ENCODE measurements around the gene ZNF683.
"Not testable (repeated sequence)": the region's sequence is repeated elsewhere in the genome, so short reads cannot be mapped to it uniquely, and the experiment has no call there.

Gene ZNF683

GRCh38 chr1:26387447-26387846, 14.9 kb upstream of the ZNF683 start:
- Histone ChIP-seq H3K9me2 (replicated peaks; ENCODE audit: insufficient read depth, low read length) (no peaks in the 10 kb centered on the region), H3K4me3 (ENCODE audit: insufficient read depth, low read length, poor library complexity, severe bottlenecking) (no peak overlapping the region), H3K36me3 (ENCODE audit: low read length) (no peaks in the 10 kb centered on the region), H3K9me3 (ENCODE audit: insufficient read depth, low read length) (no peaks in the 10 kb centered on the region), H3K27ac (ENCODE audit: low read depth, low read length) (no peak overlapping the region), H3K4me2 (ENCODE audit: low read depth, low read length, poor library complexity, severe bottlenecking) (no peak overlapping the region), H3K9ac (ENCODE audit: low read length) (no peak overlapping the region), H3F3A (ENCODE audit: insufficient read depth) (no peaks in the 10 kb centered on the region), H2AFZ (ENCODE audit: low read depth, low read length, severe bottlenecking) (no peak overlapping the region), H4K20me1 (ENCODE audit: low read depth, low read length) (no peaks in the 10 kb centered on the region), H3K27me3 (ENCODE audit: low read length) (no peaks in the 10 kb centered on the region), H3K79me2 (ENCODE audit: insufficient read depth, low read length) (no peaks in the 10 kb centered on the region)
- TF ChIP-seq CTCF (IDR thresholded peaks at IDR 0.05; ENCODE audit: insufficient read depth, low read length, poor library complexity, severe bottlenecking) (no peak), EZH2phosphoT487 (conservative IDR thresholded peaks at IDR 0.05; ENCODE audit: low read length) (no peak)

DNA sequence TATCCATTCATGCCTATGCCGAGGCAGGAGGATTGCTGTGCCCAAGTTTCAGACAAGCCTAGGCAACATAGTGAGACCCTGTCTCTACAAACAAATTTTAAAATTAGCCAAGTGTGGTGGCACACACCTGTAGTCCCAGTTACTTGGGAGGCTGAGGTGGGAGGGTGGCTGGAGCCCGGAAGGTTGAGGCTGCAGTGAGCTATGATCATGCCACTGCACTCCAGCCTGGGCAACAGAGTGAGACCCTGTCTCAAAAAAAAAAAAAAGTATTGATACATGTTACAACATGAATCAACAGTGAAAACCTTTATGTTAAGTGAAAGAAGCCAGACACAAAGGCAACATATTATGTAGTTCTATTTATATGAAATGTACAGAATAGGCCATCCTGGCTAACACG, 12.5 kb upstream of the ZNF683 start:
- not testable (repeated sequence) for H3K9me2 ChIP-seq (replicated peaks; ENCODE audit: insufficient read depth, low read length); H3F3A ChIP-seq (ENCODE audit: insufficient read depth); H4K20me1 ChIP-seq (ENCODE audit: low read depth, low read length); H3K9ac ChIP-seq (ENCODE audit: low read length); H3K4me2 ChIP-seq (ENCODE audit: low read depth, low read length, poor library complexity, severe bottlenecking); H3K27me3 ChIP-seq (ENCODE audit: low read length); H3K27ac ChIP-seq (ENCODE audit: low read depth, low read length); H3K9me3 ChIP-seq (ENCODE audit: insufficient read depth, low read length); H3K36me3 ChIP-seq (ENCODE audit: low read length); H3K79me2 ChIP-seq (ENCODE audit: insufficient read depth, low read length); H2AFZ ChIP-seq (ENCODE audit: low read depth, low read length, severe bottlenecking); H3K4me3 ChIP-seq (ENCODE audit: insufficient read depth, low read length, poor library complexity, severe bottlenecking)

DNA sequence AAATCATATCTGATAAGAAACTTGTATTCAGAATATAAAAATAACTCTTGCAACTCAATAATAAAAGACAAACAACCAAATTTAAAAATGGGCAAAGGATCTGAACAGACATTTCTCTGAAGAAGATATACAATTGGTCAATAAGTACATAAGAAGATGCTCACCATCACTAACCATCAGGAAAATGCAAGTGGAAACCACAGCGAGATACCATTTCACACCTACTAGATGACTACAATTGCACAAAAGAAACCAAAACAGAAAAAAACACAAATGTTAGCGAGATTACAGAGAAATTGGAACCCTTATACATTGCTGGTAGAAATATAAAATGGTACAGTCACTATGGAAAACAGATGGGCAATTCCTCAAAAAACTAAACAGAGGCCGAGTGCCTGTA, 11.5 kb upstream of the ZNF683 start:
- Histone ChIP-seq H3K4me3 (ENCODE audit: insufficient read depth, low read length, poor library complexity, severe bottlenecking) (no peak overlapping the region), H3K9me2 (replicated peaks; ENCODE audit: insufficient read depth, low read length) (no peaks in the 10 kb centered on the region), H3F3A (ENCODE audit: insufficient read depth) (no peaks in the 10 kb centered on the region), H3K9ac (ENCODE audit: low read length) (no peak overlapping the region), H3K36me3 (ENCODE audit: low read length) (no peaks in the 10 kb centered on the region), H3K27ac (ENCODE audit: low read depth, low read length) (no peak overlapping the region), H4K20me1 (ENCODE audit: low read depth, low read length) (no peaks in the 10 kb centered on the region), H3K4me2 (ENCODE audit: low read depth, low read length, poor library complexity, severe bottlenecking) (no peak overlapping the region), H3K27me3 (ENCODE audit: low read length) (no peaks in the 10 kb centered on the region), H3K79me2 (ENCODE audit: insufficient read depth, low read length) (no peaks in the 10 kb centered on the region), H2AFZ (ENCODE audit: low read depth, low read length, severe bottlenecking) (no peak overlapping the region), H3K9me3 (ENCODE audit: insufficient read depth, low read length) (no peaks in the 10 kb centered on the region)
- no peak for TF ChIP-seq CTCF (IDR thresholded peaks at IDR 0.05; ENCODE audit: insufficient read depth, low read length, poor library complexity, severe bottlenecking)
- TF ChIP-seq EZH2phosphoT487 (conservative IDR thresholded peaks at IDR 0.05; ENCODE audit: low read length): no peak

DNA sequence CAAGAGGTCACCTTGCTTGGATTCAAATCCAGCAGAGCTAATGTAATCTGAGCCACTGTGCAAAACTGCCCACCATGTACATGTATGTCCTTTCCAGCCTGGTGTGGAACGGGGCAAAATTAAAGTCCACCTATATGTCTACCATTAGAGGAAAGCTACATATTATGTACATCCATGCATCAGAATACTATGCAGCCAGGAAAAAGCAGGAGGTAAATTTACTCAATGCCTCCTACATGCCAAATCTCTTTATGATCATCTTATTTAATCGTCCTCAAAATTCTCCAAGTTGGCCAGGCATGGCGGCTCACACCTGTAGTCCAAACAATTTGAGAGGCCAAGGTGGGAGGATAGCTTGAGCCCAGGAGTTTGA, 6.3 kb upstream of the ZNF683 start:
- no peak for TF ChIP-seq EZH2phosphoT487 (conservative IDR thresholded peaks at IDR 0.05; ENCODE audit: low read length)
- TF ChIP-seq CTCF (IDR thresholded peaks at IDR 0.05; ENCODE audit: insufficient read depth, low read length, poor library complexity, severe bottlenecking): no peak
- no peaks in the 10 kb centered on the region for H3K27me3 ChIP-seq (ENCODE audit: low read length)
- H3F3A ChIP-seq (ENCODE audit: insufficient read depth): no peaks in the 10 kb centered on the region
- no peak overlapping the region for H3K4me2 ChIP-seq (ENCODE audit: low read depth, low read length, poor library complexity, severe bottlenecking)
- H3K27ac ChIP-seq (ENCODE audit: low read depth, low read length): no peak overlapping the region
- H4K20me1 ChIP-seq (ENCODE audit: low read depth, low read length): no peaks in the 10 kb centered on the region
- no peaks in the 10 kb centered on the region for H3K36me3 ChIP-seq (ENCODE audit: low read length)
- no peaks in the 10 kb centered on the region for H3K79me2 ChIP-seq (ENCODE audit: insufficient read depth, low read length)
- no peaks in the 10 kb centered on the region for H3K9me3 ChIP-seq (ENCODE audit: insufficient read depth, low read length)
- H2AFZ ChIP-seq (ENCODE audit: low read depth, low read length, severe bottlenecking): no peak overlapping the region
- no peak overlapping the region for H3K9ac ChIP-seq (ENCODE audit: low read length)
- no peaks in the 10 kb centered on the region for H3K9me2 ChIP-seq (replicated peaks; ENCODE audit: insufficient read depth, low read length)
- H3K4me3 ChIP-seq (ENCODE audit: insufficient read depth, low read length, poor library complexity, severe bottlenecking): no peak overlapping the region
